Ovary (tissue), 3 donors: ENCODE data around the gene ABHD18.

Experiments
- POLR2A ChIP-seq: fragments of 450-650 bp; IDR thresholded peaks from one replicate; pipeline ENCODE4 v1.6.1; 2017; ENCODE audit warnings: antibody characterized with exemption, mild to moderate bottlenecking, moderate library complexity
- TF ChIP-seq, protein P1 (sequence below), 3 donors: fragments of 450-650 bp in 2 of 3; fragments of 200-600 bp in 1 of 3; IDR thresholded peaks; one replicate each; pipeline versions ENCODE4 v1.5.1 to v1.8.0; 2016 to 2022; ENCODE audit warnings: antibody characterized with exemption in 3 of 3, mild to moderate bottlenecking in 1 of 3
- donor health status: DM: no; HTN: no; CAD: no.

- no peak for TF ChIP-seq POLR2A
- TF ChIP-seq, protein P1, sequence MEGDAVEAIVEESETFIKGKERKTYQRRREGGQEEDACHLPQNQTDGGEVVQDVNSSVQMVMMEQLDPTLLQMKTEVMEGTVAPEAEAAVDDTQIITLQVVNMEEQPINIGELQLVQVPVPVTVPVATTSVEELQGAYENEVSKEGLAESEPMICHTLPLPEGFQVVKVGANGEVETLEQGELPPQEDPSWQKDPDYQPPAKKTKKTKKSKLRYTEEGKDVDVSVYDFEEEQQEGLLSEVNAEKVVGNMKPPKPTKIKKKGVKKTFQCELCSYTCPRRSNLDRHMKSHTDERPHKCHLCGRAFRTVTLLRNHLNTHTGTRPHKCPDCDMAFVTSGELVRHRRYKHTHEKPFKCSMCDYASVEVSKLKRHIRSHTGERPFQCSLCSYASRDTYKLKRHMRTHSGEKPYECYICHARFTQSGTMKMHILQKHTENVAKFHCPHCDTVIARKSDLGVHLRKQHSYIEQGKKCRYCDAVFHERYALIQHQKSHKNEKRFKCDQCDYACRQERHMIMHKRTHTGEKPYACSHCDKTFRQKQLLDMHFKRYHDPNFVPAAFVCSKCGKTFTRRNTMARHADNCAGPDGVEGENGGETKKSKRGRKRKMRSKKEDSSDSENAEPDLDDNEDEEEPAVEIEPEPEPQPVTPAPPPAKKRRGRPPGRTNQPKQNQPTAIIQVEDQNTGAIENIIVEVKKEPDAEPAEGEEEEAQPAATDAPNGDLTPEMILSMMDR (IDR thresholded peaks at IDR 0.05) = no peak
Measured at GRCh38 chr4:127988638-127989037, 23.4 kb downstream of the ABHD18 start.
